ENCODE measurements around the gene SLC2A6.
"Not testable (repeated sequence)": the region's sequence is repeated elsewhere in the genome, so short reads cannot be mapped to it uniquely, and the experiment has no call there.

The SLC2A6 gene

GRCh38 chr9:133467101-133467500, 11.8 kb downstream of the SLC2A6 start:
- DNase-seq: no peak

GRCh38 chr9:133465984-133466383, 12.9 kb downstream of the SLC2A6 start:
- intact Hi-C loops (cut with DNase I): no loop called here
- no peak for DNase-seq

More at GRCh38 chr9:133467101-133467500, 11.8 kb downstream of the SLC2A6 start:
- intact Hi-C loops (cut with DNase I): no loop called here

GRCh38 chr9:133464638-133465037, 14.3 kb downstream of the SLC2A6 start:
- intact Hi-C loops (cut with DNase I): no loop called here
- peak in 1 of 10 donors; percentile 72 for DNase-seq

GRCh38 chr9:133463864-133464615, 14.9 kb downstream of the SLC2A6 start:
- DNase-seq: peak in 1 of 10 donors; percentile 81
- intact Hi-C loops (cut with DNase I): no loop called here

- intact Hi-C loops (cut with DNase I): no loop called here
- DNase-seq: peak in 1 of 10 donors; percentile 74
Observed at GRCh38 chr9:133463234-133463863, 15.6 kb downstream of the SLC2A6 start.

GRCh38 chr9:133461975-133462374, 16.9 kb downstream of the SLC2A6 start:
- no peak for DNase-seq
- intact Hi-C loops (cut with DNase I): no loop called here

GRCh38 chr9:133460405-133461175, 18.3 kb downstream of the SLC2A6 start:
- DNase-seq: peak in 3 of 10 donors; percentile 28 to 81 (median 43)
- intact Hi-C loops (cut with DNase I): no loop called here

GRCh38 chr9:133459476-133460404, 19.2 kb downstream of the SLC2A6 start, which contains the start of gene CACFD1:
CACFD1 (plus strand) TSS chr9:133459978; CDS start chr9:133460067, 89 bp downstream.
- DNase-seq: peak; percentile 93 to 99 (median 96)
- intact Hi-C loops (cut with DNase I): no loop called here

GRCh38 chr9:133458643-133459312, 20.1 kb downstream of the SLC2A6 start:
- peak in 1 of 10 donors; percentile 83 for DNase-seq
- intact Hi-C loops (cut with DNase I): no loop called here

GRCh38 chr9:133457748-133458147, 21.2 kb downstream of the SLC2A6 start:
- DNase-seq: peak in 1 of 10 donors; percentile 73
- intact Hi-C loops (cut with DNase I): no loop called here

GRCh38 chr9:133457233-133457632, 21.7 kb downstream of the SLC2A6 start:
- intact Hi-C loops (cut with DNase I): no loop called here
- peak in 1 of 10 donors; percentile 71 for DNase-seq

GRCh38 chr9:133456409-133456808, 22.5 kb downstream of the SLC2A6 start:
- intact Hi-C loops (cut with DNase I): no loop called here
- DNase-seq: peak in 1 of 10 donors; percentile 62

- intact Hi-C loops (cut with DNase I): no loop called here
- peak in 1 of 10 donors; percentile 83 for DNase-seq
Observed at GRCh38 chr9:133455936-133456335, 23.0 kb downstream of the SLC2A6 start.

GRCh38 chr9:133454943-133455673, 23.8 kb downstream of the SLC2A6 start:
- intact Hi-C loops (cut with DNase I): no loop called here
- DNase-seq: peak in 1 of 10 donors; percentile 76

GRCh38 chr9:133454325-133454724, 24.6 kb downstream of the SLC2A6 start:
- intact Hi-C loops (cut with DNase I): no loop called here
- peak in 1 of 10 donors; percentile 80 for DNase-seq

GRCh38 chr9:133453651-133454050, 25.2 kb downstream of the SLC2A6 start:
- peak in 3 of 10 donors; percentile 40 to 84 (median 48) for DNase-seq
- intact Hi-C loops (cut with DNase I): no loop called here

GRCh38 chr9:133452562-133452961, 26.3 kb downstream of the SLC2A6 start:
- no peak for DNase-seq

GRCh38 chr9:133451865-133452264, 27.0 kb downstream of the SLC2A6 start:
- DNase-seq; intact Hi-C loops (cut with DNase I): not testable (repeated sequence)

More at GRCh38 chr9:133452562-133452961, 26.3 kb downstream of the SLC2A6 start:
- intact Hi-C loops (cut with DNase I): no loop called here

Measured in posterior cingulate gyrus (tissue), 11 donors.